ENCODE data around the gene TELO2.

- TF ChIP-seq CTCF (tag by site-specific recombination; IDR thresholded peaks at IDR 0.05) (no peak), ZNF776 (tag by site-specific recombination; IDR thresholded peaks at IDR 0.05; ENCODE audit: borderline replicate concordance) (no peak), ZNF610 (tag by site-specific recombination; IDR thresholded peaks at IDR 0.05; ENCODE audit: borderline replicate concordance) (no peak), ZBTB7A (tag by site-specific recombination; IDR thresholded peaks at IDR 0.05; ENCODE audit: low read depth) (no peak), PRDM1 (tag by site-specific recombination; IDR thresholded peaks at IDR 0.05) (no peak), TCF7L2 (IDR thresholded peaks at IDR 0.05; ENCODE audit: borderline replicate concordance, low read depth, low read length) (no peak), ZNF274 (IDR thresholded peaks at IDR 0.05; ENCODE audit: low read length) (no peak), ZNF274 (tag by site-specific recombination; IDR thresholded peaks at IDR 0.05; ENCODE audit: borderline replicate concordance) (no peak), PBX3 (CRISPR knock-in tag; IDR thresholded peaks at IDR 0.05) (no peak)
These were observed 18.8 kb downstream of the TELO2 start for GRCh38 chr16:1511662-1512569.
